GM13976 (cell line): ENCODE measurements around the gene OTX2.

Source experiments
- DNase-seq: peaks from one replicate; pipeline ENCODE4 v3.0.0; 2012; ENCODE audit warnings: low spot score
- in situ Hi-C: fragments of 300-500 bp; cut with MboI; formaldehyde crosslinking; loops from one replicate; pipeline ENCODE4 v1.12.0; 2022; ENCODE audit warnings: low sequenced_read_pairs, mixed read lengths, inconsistent platforms; ENCODE audit not compliant: unreplicated experiment
- TF ChIP-seq, protein P1 (sequence below): IDR thresholded peaks from 2 replicates; pipeline ENCODE4 v1.5.1; 2012; ENCODE audit warnings: borderline replicate concordance, mild to moderate bottlenecking; ENCODE audit not compliant: insufficient read depth; ENCODE audit errors: extremely low read depth, missing control alignments, control extremely low read depth

OTX2 gene

GRCh38 chr14:56753396-56753795 is 56.9 kb downstream of the OTX2 start:
- TF ChIP-seq, protein P1, sequence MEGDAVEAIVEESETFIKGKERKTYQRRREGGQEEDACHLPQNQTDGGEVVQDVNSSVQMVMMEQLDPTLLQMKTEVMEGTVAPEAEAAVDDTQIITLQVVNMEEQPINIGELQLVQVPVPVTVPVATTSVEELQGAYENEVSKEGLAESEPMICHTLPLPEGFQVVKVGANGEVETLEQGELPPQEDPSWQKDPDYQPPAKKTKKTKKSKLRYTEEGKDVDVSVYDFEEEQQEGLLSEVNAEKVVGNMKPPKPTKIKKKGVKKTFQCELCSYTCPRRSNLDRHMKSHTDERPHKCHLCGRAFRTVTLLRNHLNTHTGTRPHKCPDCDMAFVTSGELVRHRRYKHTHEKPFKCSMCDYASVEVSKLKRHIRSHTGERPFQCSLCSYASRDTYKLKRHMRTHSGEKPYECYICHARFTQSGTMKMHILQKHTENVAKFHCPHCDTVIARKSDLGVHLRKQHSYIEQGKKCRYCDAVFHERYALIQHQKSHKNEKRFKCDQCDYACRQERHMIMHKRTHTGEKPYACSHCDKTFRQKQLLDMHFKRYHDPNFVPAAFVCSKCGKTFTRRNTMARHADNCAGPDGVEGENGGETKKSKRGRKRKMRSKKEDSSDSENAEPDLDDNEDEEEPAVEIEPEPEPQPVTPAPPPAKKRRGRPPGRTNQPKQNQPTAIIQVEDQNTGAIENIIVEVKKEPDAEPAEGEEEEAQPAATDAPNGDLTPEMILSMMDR: no peak
- in situ Hi-C loops: no loop called here
- no peak for DNase-seq

DNA sequence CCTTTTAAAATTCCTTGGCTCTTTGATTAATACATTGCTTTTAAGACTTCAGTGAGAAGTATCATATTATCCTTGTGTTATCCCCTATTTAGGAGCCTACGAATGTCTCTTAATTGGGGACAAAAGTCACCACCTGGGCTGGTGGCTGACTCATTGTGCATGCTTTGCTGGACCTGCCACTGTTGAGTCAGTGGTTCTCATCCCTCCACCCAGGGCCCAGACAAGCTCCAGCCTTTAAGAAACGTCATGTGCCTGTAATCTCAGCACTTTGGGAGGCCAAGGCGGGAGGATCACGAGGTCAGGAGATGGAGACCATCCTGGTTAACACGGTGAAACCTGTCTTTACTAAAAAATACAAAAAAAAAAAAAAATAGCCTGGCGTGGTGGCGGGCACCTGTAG is 57.9 kb downstream of the OTX2 start:
- TF ChIP-seq, protein P1: no peak
- in situ Hi-C loops: no loop called here
- no peak for DNase-seq

- no peak for DNase-seq
- TF ChIP-seq, protein P1: no peak
- in situ Hi-C loops: no loop called here
These were observed 58.8 kb downstream of the OTX2 start for GRCh38 chr14:56751471-56751870.
